Pancreas (tissue), 10 donors: ENCODE data around the gene MS4A15. TPM values are rescaled to one million over a fixed set of nuclear protein-coding genes. Genes with fewer than 3 reads are reported as not detected.

Experiments
- ATAC-seq, 4 donors: fragments of 200-7000 bp; cut with Tn5 transposase; one replicate each; pipeline versions ENCODE4 v1.8.0 to v1.9.1; 2020; ENCODE audit warnings: mild to moderate bottlenecking in 4 of 4, moderate library complexity in 4 of 4
- DNase-seq, 6 donors: peaks; one replicate each; pipeline ENCODE4 v3.0.0-alpha.2; 2020
- FAIRE-seq: peaks from 2 replicates; lab custom pipeline; 2012; peaks lifted over from hg19 to GRCh38; lab: Jason Lieb, UNC
- H3K27ac ChIP-seq, 4 donors: fragments of 200-600 bp; sonication (generic); 1 replicate in 3 of 4; 2 replicates in 1 of 4; pipeline versions ENCODE4 v1.5.0 to v1.8.0; 2020
- H3K27me3 ChIP-seq, 4 donors: fragments of 200-600 bp; one replicate each; pipeline ENCODE4 v1.8.0; 2021
- H3K36me3 ChIP-seq, 3 donors: fragments of 200-600 bp; sonication (generic) in 1 of 3; one replicate each; pipeline versions ENCODE4 v1.5.0 to v1.8.0; 2020 to 2021
- H3K4me1 ChIP-seq, 3 donors: fragments of 200-600 bp; one replicate each; pipeline ENCODE4 v1.8.0; 2021
- H3K4me3 ChIP-seq, 4 donors: fragments of 200-600 bp; sonication (generic) in 2 of 4; one replicate each; pipeline versions ENCODE4 v1.5.0 to v1.8.0; 2020 to 2021
- H3K9me3 ChIP-seq, 4 donors: fragments of 200-600 bp; one replicate each; pipeline ENCODE4 v1.8.0; 2021
- WGBS, 2 donors: extraction: QIAGEN DNeasy Blood & Tissue Kit; methylation state at CpG; one replicate each; pipeline ENCODE4 v1.1.7; 2013; 5-methylcytosine and 5-hydroxymethylcytosine counted together
- intact Hi-C, 3 donors: fragments of 100-400 bp; cut with DNase I; formaldehyde crosslinking; loops; one replicate each; pipeline versions ENCODE4 v1.11.1 to v1.14.2; 2022
- polyA plus RNA-seq, 2 donors: library from polyadenylated mRNA; stranded (reverse); fragments of 200-250 nt; gene quantifications; one replicate each; pipeline ENCODE4 v1.2.3, GENCODE V29; 2013
- total RNA-seq, 6 donors: library from RNA; stranded (reverse); fragmentation: NEBNext Ultra II Directional in 4 of 6; extraction: Animal tissue kit (Norgen Biotek cat#: 25700) in 4 of 6; gene quantifications; one replicate each; pipeline versions ENCODE4 v1.2.1 to v1.2.4, GENCODE V29; 2021 to 2023
- TF ChIP-seq, protein P1 (sequence below), 4 donors: fragments of 200-600 bp; sonication (generic) in 3 of 4; IDR thresholded peaks; one replicate each; pipeline versions ENCODE4 v1.5.0 to v1.8.0; 2021; ENCODE audit warnings: antibody characterized with exemption in 4 of 4
- donor health status: healthy with polysubstance abuse.
- donor health status: DM: no; HTN: no; CAD: no; lungs with moderate emphysema.
- donor health status: DM: no; HTN: no; CAD: no.
- donor health status: control.
- donor health status: control.
- donor health status: Bipolar disorder and iron deficiency.
- donor health status: DM: yes; HTN: yes; CAD: no.
- donor health status: DM: no; HTN: no; CAD: no.
- donor health status: DM: no; HTN: no; CAD: no.
- donor health status: DM: yes; HTN: yes; CAD: no.

The MS4A15 gene
- total and polyA plus RNA-seq, 8 donors: 0.09 TPM; not detected in 7

DNA sequence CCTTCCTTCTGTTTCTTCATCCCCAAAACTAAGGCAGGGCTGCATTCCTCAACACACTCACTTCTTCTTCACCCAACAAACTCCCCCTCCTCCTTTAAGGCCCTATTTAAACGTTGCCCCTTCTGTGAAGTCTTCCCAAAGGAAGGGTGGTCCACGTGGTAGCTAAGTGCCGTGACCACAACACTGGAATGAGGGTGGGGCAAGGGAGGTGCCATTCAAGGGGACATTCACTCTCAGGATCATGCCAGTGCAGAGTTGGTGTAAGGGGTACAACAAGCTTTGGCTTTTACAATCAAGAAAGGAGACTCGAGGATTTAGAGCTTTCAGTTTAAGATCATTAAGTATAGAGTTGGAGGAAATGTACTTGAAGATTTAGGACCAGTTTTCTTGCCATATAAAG is 20.4 kb downstream of the MS4A15 start:
- 52 to 59% methylated on average over 4 of the region's 4 CpGs for WGBS, 2 donors
- Histone ChIP-seq H3K27ac (no peak overlapping the region), H3K4me1 (peaks cover 0 to 3% (median 0%) of the 10 kb centered on the region in 3 donors), H3K4me3 (no peak overlapping the region), H3K9me3 (no peaks in the 10 kb centered on the region), H3K27me3 (no peaks in the 10 kb centered on the region), H3K36me3 (no peaks in the 10 kb centered on the region)
- FAIRE-seq (no peak), ATAC-seq (no peak), DNase-seq (no peak)
- TF ChIP-seq, protein P1, sequence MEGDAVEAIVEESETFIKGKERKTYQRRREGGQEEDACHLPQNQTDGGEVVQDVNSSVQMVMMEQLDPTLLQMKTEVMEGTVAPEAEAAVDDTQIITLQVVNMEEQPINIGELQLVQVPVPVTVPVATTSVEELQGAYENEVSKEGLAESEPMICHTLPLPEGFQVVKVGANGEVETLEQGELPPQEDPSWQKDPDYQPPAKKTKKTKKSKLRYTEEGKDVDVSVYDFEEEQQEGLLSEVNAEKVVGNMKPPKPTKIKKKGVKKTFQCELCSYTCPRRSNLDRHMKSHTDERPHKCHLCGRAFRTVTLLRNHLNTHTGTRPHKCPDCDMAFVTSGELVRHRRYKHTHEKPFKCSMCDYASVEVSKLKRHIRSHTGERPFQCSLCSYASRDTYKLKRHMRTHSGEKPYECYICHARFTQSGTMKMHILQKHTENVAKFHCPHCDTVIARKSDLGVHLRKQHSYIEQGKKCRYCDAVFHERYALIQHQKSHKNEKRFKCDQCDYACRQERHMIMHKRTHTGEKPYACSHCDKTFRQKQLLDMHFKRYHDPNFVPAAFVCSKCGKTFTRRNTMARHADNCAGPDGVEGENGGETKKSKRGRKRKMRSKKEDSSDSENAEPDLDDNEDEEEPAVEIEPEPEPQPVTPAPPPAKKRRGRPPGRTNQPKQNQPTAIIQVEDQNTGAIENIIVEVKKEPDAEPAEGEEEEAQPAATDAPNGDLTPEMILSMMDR (IDR thresholded peaks at IDR 0.05): no peak
- intact Hi-C loops: no loop called here

DNA sequence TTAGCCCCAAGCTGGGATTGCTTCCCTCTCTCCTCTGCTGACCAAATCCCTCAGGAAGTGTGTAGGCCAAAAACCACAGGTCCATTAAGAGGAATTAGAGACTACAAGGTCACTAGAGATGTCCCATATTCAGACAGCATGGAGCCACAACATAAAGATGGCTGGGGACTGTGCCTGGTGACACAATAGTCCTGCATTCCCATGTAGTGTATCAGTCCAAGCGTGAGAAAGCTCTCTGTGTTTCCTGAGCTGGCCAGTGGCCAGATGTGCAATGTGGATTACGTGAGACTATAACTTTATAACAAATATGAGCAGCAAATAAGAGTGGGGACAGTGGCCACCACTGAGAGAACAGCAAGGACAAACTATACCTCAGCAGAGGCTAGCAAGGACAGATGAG is 20.9 kb downstream of the MS4A15 start:
- H3K4me3 ChIP-seq: no peak overlapping the region
- WGBS, 2 donors: 6 to 16% methylated on average over 2 of the region's 2 CpGs
- no peak overlapping the region for H3K27ac ChIP-seq
- peak in 1 of 4 donors; percentile 22 for ATAC-seq
- H3K9me3 ChIP-seq: no peaks in the 10 kb centered on the region
- intact Hi-C loops: no loop called here
- peak in 1 of 6 donors; percentile 42 for DNase-seq
- no peaks in the 10 kb centered on the region for H3K27me3 ChIP-seq
- H3K4me1 ChIP-seq: peaks cover 0 to 3% (median 0%) of the 10 kb centered on the region in 3 donors
- no peaks in the 10 kb centered on the region for H3K36me3 ChIP-seq
- no peak for FAIRE-seq
- TF ChIP-seq, protein P1 (IDR thresholded peaks at IDR 0.05): no peak

DNA sequence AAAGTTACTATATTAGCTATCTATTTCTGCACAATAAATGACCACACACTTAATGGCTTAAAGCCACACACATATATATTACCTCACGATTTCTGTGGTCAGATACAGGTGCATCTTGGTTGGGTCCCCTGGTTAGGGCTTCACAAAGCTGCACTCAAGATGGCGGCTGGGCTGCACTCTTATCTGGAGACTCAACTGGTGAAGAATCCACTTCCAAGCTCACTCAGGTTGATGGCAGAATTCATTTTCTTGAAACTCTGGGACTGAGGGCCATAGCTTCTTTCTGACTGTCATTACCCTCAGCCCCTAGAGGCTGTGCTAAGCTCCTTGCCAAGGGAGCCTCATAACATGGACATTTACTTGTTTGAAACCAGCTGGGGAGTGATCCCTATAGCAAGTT is 23.4 kb downstream of the MS4A15 start:
- no peak overlapping the region for H3K27ac ChIP-seq
- H3K9me3 ChIP-seq: no peaks in the 10 kb centered on the region
- WGBS, 2 donors: 71 to 77% methylated on average over 2 of the region's 2 CpGs
- intact Hi-C loops: no loop called here
- peaks cover 0 to 2% (median 0%) of the 10 kb centered on the region in 3 donors for H3K4me1 ChIP-seq
- no peak for ATAC-seq
- DNase-seq: no peak
- H3K36me3 ChIP-seq: no peaks in the 10 kb centered on the region
- no peak for FAIRE-seq
- no peak overlapping the region for H3K4me3 ChIP-seq
- H3K27me3 ChIP-seq: no peaks in the 10 kb centered on the region
- TF ChIP-seq, protein P1 (IDR thresholded peaks at IDR 0.05): no peak

DNA sequence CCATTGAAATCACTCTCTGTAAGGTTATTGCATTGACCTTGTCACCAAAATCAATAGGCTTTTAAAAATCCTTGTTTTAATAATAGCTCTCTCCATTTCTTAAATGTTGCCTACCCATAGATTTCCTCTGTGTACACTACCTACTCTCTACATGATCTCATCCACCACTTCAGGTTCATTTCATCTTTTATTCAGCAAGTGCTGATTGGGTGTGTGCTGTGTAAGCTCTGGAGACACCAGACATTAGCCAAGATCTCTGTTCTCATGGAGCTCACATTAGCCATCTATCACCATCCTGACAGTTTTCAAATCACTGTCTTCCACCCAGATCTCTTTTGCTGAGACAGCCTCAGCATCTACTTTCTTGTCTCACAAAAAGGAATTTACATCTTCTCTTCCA is 24.1 kb downstream of the MS4A15 start:
- intact Hi-C loops: no loop called here
- TF ChIP-seq, protein P1 (IDR thresholded peaks at IDR 0.05): no peak
- no peaks in the 10 kb centered on the region for H3K36me3 ChIP-seq
- no peak overlapping the region for H3K4me3 ChIP-seq
- no peaks in the 10 kb centered on the region for H3K27me3 ChIP-seq
- no peaks in the 10 kb centered on the region for H3K4me1 ChIP-seq
- ATAC-seq: no peak
- no peak overlapping the region for H3K27ac ChIP-seq
- H3K9me3 ChIP-seq: no peaks in the 10 kb centered on the region
- no peak for DNase-seq
- FAIRE-seq: no peak

DNA sequence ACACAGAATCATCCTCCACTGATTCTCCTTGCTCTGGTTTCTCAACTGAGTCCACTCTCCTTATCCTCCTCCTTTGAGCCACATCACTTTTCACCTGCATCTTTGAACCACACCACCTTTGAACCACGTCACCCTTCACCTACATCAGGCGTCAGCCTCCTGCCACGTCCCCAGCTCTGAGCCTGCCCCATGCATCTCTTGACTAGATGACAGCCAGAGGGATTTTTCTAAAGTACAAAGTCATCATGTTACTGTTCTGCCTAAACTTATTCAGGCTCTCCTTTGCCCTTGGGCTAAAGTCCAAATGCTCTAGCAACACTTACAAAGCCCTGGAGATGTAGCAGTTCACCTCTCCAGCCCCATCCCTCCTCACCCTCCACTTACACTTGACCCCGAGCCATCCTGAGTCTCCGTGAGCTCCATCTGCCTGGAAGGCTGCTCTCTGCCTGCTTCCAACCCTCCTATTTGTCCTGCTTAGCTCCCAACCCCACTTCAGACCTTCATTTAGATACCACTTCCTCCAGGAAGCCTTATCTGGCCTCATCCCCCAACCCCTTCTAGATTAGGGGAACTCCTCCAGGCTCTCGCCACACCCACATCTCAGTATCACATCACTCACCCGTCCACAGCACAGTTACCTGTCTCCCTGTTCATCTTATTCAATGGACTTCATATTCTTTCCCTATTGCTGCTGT is 24.8 kb downstream of the MS4A15 start:
- Histone ChIP-seq H3K36me3 (no peaks in the 10 kb centered on the region), H3K27me3 (no peaks in the 10 kb centered on the region), H3K4me3 (no peak overlapping the region), H3K9me3 (no peaks in the 10 kb centered on the region), H3K27ac (no peak overlapping the region), H3K4me1 (no peaks in the 10 kb centered on the region)
- ATAC-seq (no peak), DNase-seq (no peak), FAIRE-seq (no peak)
- whole genome bisulfite sequencing, 2 donors: 70 to 77% methylated on average over 7 of the region's 7 CpGs
- TF ChIP-seq, protein P1 (IDR thresholded peaks at IDR 0.05): no peak
- intact Hi-C loops: no loop called here
